GM18909 (cell line): Measurements from ENCODE around the gene CTBP2.

Source experiments
- ATAC-seq: cut with Tn5 transposase; IDR thresholded peaks from one replicate; pipeline ENCODE4 v1.9.1; 2021; ENCODE audit warnings: mild to moderate bottlenecking; ENCODE audit not compliant: unreplicated experiment, poor library complexity

The CTBP2 gene

DNA sequence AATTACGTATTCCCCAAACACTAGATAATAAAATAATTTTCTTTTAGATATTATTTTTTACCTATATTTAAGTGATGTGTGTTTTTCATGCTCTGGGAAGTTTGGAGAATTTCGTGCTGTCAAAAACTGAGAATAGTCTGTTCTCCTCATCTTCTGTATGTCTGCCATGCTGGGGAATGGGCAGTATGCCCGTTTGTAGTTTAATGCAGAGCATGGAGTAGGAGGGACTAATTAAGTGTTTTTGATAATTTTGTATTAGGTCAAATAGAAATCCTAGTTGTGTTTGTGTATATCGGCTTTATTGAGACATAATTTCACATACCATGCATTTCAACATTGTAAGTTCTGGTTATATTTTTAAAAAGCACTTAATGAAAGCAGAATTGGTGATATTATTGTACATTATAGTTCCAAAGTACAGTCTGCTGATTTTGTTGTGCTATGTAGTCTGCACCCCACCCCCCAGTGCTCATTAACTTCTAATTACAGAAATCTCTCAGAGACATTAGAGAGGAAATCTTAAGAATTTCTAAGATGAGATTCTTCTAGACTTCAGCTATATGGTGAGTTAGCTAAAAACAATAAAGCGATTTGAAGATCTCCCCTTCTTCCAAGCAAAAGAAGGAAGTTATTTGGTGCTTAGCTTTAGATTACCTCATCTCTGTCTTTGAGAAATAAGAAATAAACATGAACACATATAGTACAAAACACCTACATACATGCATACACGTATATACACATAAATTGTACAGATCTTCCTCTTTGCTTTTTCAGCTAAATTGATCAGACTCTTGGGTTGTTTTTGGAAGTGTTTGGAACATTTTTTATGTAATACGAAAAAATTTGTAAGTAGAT, 196.3 kb downstream of the CTBP2 start:
- ATAC-seq, result no peak

DNA sequence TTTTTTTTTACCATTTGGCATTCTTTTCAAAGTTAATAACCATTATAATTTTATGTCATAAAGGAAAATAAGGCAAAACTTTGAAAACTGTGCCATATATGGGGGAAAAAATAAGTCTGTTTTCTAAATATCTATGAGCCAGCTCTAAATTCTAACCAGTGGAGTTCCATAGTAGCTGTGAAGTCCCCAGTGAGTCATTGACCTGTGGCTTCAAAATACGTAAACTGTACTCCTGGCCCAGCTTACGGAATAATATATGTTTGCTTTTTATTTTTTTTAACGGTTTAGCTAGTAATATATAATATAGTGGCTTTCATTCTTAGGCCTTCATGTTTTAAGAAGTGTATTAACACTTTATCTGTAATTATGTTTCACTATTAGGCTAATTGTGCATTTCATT, 197.9 kb downstream of the CTBP2 start:
- no peak for ATAC-seq

DNA sequence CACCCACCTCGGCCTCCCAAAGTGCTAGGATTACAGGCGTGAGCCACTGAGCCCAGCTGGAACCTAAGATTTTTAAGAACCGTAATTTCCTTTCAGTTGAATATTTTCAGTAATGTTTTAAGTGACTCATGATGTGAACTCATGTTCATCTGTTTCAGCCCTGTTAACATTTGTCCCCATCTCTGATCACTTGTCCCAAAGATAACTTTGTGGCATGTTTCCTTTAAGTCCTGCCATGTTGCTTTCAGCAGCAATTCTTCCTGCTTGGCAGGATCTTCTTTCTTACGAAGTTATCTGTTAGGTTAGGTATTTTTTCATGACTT, 199.2 kb downstream of the CTBP2 start:
- no peak for ATAC-seq

DNA sequence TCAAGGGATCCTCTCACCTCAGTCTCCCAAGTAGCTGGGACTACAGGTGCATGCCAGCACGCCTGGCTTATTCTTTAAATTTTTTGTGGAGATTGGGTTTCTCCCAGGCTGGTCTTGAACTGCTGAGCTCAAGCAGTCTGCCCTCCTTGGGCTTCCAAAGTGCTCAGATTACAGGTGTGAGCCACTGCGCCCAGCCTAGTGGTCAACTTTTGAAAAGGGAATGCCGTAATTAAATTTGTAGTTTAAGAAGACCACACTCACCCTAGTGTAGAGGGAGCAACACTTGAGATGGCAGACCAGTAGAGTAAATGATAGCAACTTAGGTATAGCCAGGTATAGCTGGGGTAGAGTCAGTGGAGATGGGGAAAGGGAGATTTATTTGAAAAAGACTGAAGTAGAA, 200.8 kb downstream of the CTBP2 start:
- no peak for ATAC-seq

DNA sequence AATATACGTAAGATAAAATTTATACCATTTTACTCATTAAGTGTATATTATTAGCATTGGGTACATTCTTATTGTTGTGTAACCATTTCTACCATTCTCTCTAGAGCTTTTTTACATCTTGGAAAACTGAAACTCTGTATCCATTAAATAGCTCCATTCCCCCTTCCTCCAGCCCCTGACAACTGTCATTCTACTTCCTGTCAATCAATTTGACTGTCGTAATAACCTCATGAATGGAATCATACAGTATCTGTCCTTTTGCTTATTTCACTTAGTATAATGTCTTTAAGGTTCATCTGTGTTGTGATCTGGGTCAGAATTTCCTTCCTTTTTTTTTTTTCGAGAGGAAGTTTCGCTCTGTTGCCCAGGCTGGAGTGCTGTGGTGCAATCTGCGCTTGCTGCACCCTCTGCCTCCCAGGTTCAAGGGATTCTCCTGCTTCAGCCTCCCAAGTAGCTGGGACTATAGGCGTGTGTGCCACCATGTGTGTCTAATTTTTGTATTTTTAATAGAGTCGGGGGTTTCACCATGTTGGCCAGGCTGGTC, 202.9 kb downstream of the CTBP2 start:
- no peak for ATAC-seq

DNA sequence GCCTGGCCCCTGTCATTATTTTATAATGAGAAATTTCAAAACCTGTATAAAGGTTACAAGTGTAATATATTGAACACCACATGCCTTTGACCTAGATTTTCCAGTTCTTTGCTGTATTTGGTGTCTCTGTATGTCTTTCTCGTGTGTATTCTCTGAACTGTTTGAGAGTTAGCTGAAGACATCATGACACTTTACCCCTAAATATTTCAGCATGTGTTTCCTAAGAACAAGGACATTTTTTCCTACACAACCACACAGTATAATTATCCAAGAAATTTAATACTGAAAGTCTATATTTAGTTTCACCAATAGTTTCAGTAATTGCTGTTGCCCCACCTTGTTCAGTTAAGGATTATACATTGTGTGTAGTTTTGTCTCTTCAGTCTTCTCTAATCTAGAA, 203.6 kb downstream of the CTBP2 start:
- ATAC-seq, result no peak

DNA sequence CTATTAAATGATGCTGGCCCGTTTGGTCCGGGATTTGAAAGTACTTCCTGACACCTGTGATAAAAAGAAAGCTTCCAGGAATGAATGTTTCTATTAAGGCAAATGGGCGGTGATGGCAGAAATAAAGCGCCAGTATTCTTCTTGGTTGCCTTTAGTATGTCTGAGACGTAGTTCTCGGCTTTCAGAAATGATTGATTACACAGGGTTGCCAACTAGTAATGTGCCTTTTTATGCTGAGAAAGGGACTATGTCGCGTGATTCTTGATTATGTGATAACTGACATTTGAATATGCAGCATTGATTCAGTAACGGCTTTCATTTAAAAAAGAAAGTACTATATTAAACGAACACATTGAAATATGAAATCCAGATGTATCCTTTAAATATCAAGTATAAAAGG, 204.5 kb downstream of the CTBP2 start:
- no peak for ATAC-seq

DNA sequence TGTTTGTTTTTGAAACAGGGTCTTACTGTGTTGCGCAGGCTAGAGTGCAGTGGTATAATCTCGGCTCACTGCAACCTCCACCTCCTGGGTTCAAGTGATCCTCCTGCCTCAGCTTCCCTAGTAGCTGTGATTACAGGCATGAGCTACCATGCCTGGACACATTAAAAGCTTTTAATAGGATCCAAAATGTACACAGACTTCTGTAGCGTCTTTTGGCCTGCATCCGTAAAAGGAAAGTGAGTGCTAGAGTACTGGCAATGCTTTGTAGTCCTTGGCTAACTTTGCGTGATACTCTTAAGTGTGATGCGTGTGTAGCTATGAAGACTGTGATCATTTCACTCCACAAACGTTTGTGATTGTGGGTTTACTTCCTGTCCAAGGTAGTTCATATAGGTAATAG, 205.1 kb downstream of the CTBP2 start:
- no peak for ATAC-seq

DNA sequence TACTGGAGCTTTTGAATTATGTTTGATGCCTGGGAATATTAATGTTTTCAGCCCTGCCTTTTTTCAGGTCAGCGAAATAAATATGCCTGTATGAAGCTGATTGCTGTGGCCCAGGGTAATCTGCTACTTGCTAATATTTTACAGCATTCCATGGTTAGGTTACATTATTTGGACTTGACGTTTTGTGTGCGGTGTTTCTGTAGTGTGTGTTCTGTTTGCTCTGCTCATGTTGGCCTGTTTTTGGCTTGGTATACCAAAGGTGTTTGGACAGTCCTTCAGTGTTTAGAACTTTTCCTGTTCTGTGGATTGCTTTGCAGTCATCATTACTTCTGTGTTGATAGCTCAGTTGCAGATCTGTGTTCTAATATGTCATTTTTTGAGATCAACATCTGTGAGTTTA, 206.9 kb downstream of the CTBP2 start:
- ATAC-seq, result no peak

DNA sequence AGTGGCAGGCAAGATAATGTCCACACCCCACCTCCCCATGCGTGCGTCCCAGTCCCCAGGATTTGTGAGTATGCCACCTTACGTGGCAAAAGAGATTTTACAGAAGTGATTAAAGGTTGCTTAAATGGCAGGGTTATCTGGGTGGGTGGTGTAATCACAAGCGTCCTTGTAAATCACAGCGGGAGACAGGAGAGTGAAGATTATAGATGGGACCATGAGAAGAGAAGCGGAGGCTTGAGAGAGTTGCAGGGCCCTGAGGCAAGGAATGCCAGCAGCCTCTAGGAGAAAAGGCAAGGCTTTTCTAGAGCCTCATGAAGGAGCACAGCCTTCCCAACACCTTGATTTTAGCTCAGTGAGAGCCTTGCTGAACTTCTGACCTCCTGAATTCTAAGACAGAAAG, 208.2 kb downstream of the CTBP2 start:
- ATAC-seq, result no peak

DNA sequence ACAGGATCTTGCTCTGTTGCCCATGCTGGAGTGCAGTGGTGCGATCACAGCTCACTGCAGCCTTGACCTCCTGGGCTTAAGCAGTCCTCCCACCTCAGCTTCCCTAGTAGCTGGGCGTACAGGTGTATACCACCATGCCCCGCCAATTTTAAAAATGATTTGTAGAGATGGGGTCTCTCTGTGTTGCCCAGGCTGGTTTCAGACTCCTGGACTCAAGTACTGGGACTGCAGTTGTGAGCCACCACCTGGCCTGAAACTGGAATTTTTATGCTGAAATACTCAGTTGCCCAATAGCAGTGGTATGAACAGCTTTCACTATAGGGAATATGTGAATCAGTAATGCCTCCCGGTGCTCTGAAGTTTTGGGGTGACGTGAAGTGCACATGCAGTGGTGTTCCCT, 210.8 kb downstream of the CTBP2 start:
- no peak for ATAC-seq

DNA sequence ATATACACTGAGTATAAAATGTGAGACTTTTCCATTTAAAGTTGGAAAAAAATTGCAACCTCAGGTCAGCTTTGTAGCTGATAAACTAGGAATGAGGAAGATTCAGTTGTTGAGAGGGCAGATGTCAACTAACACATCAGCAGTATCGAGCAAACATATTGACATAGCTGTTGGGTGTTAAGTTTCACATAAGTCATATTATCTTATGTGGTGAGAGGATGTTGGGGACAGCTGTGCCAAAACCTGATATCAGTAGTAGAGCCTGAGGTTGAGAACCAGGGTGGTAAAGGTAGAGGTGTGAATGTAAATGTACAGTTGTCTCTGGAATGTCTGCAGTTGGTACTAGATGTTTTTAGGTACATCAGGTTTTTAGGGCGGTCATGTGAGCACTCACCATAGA, 213.4 kb downstream of the CTBP2 start:
- no peak for ATAC-seq

DNA sequence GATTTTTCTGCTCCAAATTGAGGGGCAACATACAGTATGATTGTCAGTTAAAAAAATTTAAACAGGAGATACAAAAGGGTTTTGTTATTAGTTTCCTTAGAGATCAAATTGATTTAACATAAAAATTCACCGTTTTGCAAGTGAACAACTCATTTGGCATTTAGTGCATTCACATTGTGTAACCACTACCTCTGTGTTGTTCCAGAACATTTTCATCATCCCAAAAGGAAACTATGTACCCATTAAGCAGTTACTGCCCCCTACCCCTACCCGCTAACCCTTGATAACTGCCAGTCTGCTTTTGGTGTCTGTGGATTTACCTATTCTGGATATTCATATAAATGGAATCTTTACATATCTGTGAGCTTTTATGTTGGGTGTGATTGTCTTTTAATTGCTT, 215.4 kb downstream of the CTBP2 start:
- ATAC-seq, result no peak

DNA sequence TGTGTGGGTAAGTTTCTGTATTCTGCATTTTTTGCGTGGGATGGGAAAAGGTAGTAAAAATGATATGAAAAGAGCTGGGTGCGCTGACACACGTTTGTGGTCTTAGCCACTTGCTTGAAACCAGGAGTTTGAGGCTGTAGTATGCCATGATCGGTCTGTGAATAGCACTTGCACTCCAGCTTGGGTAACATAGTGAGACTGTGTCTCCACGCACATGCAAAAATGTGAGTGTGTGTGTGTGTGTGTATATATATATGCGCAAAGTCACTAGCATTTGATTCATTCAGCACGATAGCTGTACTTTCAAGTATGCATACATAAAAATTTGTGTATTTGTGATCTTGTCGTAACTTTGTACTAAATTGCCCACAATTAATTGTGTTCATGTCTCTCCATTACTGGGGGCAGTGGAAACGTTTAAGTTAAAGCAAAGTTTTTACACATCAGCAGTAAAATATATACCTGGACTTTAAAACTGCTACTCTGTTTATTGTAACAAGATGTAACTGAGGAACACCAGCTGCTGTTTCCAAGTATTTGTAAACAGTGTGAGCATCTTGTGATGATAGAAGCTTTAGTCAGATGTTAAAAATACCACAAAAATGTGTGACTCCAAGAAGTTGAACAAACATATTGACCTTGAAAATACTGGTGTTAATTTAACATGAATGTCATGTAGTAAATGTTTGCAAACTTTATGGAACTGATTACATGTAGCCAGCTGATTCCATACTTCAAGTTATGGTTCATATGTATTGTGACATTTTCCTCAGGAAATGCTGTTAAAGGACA, 216.9 kb downstream of the CTBP2 start:
- ATAC-seq, result no peak

DNA sequence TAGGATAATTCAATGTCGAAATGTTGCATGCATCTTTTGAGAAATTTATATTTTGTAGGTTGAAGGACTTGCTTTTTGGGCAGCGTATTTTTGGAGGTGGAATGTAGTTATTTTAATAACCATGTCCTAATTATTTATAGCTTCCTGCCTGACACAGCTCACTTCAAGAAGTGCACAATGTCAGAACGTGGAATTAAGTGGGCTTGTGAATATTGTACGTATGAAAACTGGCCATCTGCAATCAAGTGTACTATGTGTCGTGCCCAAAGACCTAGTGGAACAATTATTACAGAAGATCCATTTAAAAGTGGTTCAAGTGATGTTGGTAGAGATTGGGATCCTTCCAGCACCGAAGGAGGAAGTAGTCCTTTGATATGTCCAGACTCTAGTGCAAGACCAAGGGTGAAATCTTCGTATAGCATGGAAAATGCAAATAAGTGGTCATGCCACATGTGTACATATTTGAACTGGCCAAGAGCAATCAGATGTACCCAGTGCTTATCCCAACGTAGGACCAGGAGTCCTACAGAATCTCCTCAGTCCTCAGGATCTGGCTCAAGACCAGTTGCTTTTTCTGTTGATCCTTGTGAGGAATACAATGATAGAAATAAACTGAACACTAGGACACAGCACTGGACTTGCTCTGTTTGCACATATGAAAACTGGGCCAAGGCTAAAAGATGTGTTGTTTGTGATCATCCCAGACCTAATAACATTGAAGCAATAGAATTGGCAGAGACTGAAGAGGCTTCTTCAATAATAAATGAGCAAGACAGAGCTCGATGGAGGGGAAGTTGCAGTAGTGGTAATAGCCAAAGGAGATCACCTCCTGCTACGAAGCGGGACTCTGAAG, 217.8 kb downstream of the CTBP2 start:
- no peak for ATAC-seq

DNA sequence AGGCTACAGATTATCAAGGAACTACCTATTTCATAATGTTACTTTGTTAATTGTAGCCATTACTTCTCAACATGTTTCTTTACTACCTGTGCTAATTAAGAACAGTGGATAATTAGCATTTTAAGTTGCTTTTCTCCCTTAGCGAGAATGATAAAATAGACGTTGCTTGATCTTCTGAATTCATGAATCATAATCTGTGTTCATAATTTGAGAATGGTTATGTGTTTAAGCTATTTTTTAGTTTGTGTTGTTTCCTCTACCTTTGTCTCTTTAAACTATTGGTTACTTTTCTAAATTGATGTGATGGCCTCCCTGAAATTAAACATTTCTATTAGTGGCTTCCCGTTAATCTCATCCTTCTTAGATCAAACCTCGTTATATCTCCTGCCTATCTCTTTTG, 218.5 kb downstream of the CTBP2 start, which contains the start of gene ZRANB1:
ZRANB1 (plus strand) TSS at position 301 of the 400 bp plus-strand sequence. CDS start 371 bp downstream, outside the sequence.
- ATAC-seq, result no peak

DNA sequence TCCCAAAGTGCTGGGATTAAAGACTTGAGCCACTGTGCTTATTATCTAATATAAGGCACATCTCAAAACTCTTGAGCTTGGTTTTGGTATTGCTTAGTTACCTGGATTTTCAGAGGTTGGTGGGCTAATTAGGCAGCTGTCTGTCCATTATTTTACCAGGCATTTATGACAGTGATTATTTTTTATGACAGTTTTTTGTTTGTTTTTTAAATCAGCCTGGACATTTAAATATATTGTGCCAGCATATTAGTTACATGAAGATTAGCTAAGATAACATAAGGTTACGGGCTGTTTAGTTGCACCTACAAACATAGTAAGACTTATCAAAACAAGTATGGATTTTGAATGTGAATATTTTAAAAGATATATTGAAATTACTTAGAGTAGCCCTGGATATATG, 221.1 kb downstream of the CTBP2 start:
- no peak for ATAC-seq

DNA sequence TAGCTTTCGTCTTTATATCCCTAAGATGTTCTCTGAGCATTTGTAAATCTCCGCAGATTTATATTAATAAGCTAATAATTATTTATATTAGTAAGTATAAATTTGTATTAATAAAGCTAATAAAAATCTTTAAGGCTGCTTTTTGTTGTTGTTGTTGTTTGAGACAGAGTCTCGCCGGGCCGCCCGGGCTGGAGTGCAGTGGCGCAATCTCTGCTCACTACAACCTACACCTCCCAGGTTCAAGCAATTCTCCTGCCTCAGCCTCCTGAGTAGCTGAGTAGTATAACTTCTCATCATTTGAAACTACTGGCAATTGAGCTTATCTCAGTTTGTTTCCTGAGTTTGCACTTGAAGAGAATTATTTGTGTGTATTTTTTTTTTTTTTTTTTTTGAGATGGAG, 223.6 kb downstream of the CTBP2 start:
- no peak for ATAC-seq

DNA sequence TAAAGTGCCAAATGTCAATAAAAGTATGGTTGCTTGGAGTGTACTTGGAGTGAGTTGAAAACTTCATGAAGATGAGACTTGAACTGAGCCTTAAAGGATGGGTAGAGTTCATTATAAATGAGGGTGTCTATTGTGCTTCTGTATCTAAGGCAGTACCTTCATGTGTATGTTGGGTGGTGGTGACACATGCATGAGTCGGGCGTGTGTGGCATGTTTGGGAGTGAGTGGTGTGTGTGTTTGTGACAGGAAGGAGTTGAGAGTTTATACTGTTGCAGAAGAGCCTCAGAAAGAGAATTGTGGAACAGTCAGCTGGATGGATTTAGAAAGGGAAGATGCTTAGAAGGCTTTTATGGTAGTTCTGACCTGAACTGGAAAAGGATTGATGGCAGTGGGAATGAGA, 224.4 kb downstream of the CTBP2 start:
- no peak for ATAC-seq
